Measurements from ENCODE around the gene WNT7A. TPM values are rescaled to one million over a fixed set of nuclear protein-coding genes. Genes with fewer than 3 reads are reported as not detected.

WNT7A gene
- total and polyA plus RNA-seq, 5 donors = not detected

DNA sequence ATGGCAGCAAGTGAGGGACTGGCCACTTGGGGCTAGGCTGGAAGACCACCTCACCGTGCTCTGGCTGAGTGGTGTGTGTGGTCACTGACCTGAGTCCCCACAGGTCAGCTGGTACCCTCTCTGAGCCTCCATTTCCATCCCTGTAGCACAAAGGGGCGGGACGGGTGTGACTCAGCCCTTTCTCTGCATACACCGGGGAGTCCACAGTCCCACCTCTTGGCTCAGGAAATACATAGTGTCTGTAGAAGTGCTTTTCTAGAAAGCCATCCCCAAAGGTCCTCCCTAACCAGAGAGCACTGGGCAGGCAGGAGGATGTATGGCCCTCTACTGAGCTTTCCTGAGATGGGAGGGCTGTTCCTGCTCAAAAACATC lies 27.2 kb downstream of the WNT7A start:
- no peaks in the 10 kb centered on the region for H3K27me3 ChIP-seq (ENCODE audit: control insufficient read depth, insufficient read depth)

DNA sequence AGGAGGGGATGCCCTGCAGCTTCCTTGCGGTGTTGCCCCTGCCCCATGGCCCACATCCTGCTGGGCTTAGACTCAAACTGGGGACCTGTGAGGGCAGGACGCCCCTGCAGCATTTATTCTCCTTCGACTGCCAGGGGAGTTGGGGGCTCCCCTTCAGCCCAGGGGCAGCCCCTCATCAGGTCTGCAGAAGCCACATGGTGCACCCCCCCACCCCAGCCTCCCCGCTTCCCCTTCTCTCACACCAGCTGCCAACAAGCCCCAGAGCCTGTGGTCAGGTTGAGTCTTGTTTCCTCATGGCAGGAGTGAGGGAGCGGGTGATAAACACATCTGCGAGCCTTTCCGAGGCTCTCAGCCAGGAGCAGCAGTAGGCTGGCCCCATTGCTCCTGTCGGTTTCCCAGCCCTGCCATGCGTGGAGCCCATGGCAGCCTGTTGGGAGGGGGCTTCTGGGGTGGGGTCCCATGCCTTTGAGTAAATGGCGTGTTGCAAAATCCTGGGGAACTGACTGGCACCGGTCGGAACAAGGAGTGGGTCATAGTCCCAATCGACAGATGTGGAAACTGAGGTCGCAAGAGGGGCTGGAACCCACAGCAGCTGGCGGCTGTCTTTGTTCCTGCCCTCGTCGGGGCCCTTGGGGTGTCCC lies 27.8 kb downstream of the WNT7A start:
- Histone ChIP-seq H3K4me1 (ENCODE audit: control insufficient read depth, insufficient read depth, low read length) (no peaks in the 10 kb centered on the region), H3K27me3 (ENCODE audit: control insufficient read depth, insufficient read depth) (no peaks in the 10 kb centered on the region), H3K27ac (ENCODE audit: low read length) (no peak overlapping the region), H3K9me3 (ENCODE audit: control insufficient read depth, low read length) (no peaks in the 10 kb centered on the region), H3K4me3 (ENCODE audit: low read length) (no peak overlapping the region)
- WGBS = 74% methylated on average over 17 of the region's 17 CpGs
- DNase-seq = no peak
- no peak for ATAC-seq
- intact Hi-C loops (cut with DNase I) = no loop called here

More for the DNA sequence above, 27.2 kb downstream of the WNT7A start:
- no peaks in the 10 kb centered on the region for H3K4me1 ChIP-seq (ENCODE audit: control insufficient read depth, insufficient read depth, low read length)
- intact Hi-C loops (cut with DNase I) = no loop called here
- peak in 1 of 2 donors; percentile 10 for ATAC-seq
- no peaks in the 10 kb centered on the region for H3K9me3 ChIP-seq (ENCODE audit: control insufficient read depth, low read length)
- no peak overlapping the region for H3K27ac ChIP-seq (ENCODE audit: low read length)
- no peak overlapping the region for H3K4me3 ChIP-seq (ENCODE audit: low read length)
- no peak for DNase-seq
- WGBS = 70% methylated on average over 4 of the region's 4 CpGs

DNA sequence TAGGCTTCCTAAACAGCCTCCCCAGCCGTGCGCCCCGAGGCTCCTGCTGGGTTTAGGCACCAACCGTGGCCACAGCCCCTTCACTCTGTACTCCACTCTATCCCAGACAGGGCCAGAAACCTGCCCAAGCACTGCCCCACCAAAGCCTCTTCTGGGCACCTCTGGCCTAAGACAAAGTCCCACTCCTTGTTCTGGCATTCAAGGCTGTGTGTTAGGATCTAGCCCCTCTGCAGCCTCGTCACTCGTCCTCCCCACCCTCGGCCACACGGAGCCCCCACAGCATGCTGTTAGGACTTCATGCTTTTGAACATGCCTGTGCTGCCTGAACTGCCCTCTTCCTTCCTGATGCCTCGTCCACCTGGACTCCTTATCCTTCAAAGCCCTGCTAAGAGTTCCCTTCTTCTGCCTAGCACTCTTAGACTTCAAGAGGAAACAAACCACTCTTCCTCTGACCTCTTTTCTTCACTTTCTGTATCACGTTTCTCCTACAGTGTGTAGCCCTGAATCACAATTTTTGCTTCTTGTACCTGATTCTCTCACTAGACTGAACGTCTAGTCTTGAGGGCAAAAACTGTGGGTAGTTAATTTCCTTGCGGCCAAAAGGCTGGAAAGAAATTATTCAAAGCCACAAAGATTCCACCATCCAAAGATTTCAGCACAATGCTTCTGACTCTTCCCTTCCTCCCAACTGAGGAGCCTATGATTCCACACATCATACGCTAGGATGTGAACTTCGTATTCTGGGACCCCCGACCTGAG lies 28.6 kb downstream of the WNT7A start:
- no peak for ATAC-seq
- Histone ChIP-seq H3K4me3 (ENCODE audit: low read length) (no peak overlapping the region), H3K4me1 (ENCODE audit: control insufficient read depth, insufficient read depth, low read length) (no peaks in the 10 kb centered on the region), H3K9me3 (ENCODE audit: control insufficient read depth, low read length) (no peaks in the 10 kb centered on the region), H3K27ac (ENCODE audit: low read length) (no peak overlapping the region), H3K27me3 (ENCODE audit: control insufficient read depth, insufficient read depth) (no peaks in the 10 kb centered on the region)
- intact Hi-C loops (cut with DNase I) = no loop called here
- DNase-seq = no peak
- WGBS = 74% methylated on average over 15 of the region's 15 CpGs

DNA sequence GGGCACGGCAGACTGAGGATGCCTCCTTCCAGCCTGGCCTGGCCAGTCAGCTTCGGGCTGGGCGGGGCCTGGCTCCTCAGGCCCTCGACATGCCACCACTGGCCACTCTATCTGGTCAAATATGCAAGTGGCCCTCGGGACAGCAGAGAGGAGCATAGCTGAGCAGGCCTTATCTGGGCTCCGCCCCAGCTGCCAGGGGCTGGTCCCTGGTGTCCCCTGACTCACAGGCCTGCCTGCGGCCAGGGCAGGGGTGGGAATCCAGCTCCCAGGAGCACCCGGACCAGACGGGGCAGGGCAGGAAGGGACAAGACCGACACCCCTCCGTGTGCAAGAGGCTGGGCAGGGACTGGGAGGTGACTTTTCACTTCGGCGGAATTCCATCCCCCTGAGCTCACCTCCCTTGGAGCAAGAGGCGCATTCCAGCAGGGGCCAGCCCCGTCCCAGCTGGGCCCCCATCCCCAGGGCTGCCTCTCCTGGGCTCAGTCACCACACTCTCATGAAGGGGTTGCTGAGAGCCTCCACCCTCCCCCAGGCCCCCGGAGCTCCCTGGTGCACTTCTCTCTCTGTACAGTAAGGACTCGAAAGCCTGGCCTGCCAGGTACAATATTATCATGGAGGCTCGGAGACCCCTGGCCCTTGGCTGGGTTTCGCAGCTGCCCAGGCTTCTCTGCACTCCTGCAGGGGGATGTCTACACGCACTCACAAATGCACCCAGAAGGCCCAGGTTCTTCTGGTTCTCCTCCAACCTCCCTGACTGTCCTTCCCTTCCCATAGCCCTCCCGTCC lies 29.5 kb downstream of the WNT7A start:
- no peak overlapping the region for H3K27ac ChIP-seq (ENCODE audit: low read length)
- H3K9me3 ChIP-seq (ENCODE audit: control insufficient read depth, low read length) = no peaks in the 10 kb centered on the region
- no peaks in the 10 kb centered on the region for H3K4me1 ChIP-seq (ENCODE audit: control insufficient read depth, insufficient read depth, low read length)
- DNase-seq (no peak), ATAC-seq (peak in 1 of 2 donors; percentile 35)
- no peaks in the 10 kb centered on the region for H3K27me3 ChIP-seq (ENCODE audit: control insufficient read depth, insufficient read depth)
- intact Hi-C loops (cut with DNase I) = no loop called here
- no peak overlapping the region for H3K4me3 ChIP-seq (ENCODE audit: low read length)
- 39% methylated on average over 21 of the region's 21 CpGs for WGBS

DNA sequence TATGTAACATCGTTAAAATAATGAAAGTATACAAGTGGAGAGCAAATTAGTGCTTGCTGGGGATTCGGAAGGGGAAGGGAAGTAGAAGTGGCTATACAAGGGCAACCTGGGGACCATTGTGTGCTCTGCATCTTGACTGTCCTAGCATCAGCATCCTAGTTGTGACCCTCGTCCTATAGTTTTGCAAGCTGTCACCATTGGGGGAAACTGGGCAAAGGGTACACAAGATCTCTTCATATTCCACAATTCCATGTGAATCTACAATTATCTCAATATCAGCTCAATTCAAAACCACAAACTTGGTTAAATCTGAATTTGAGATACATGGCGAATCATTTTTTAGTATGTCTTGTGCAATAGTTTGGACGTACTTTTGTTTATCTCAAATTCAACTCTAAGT lies 30.9 kb downstream of the WNT7A start:
- no peak for DNase-seq
- H3K4me1 ChIP-seq (ENCODE audit: control insufficient read depth, insufficient read depth, low read length) = no peaks in the 10 kb centered on the region
- H3K27me3 ChIP-seq (ENCODE audit: control insufficient read depth, insufficient read depth) = no peaks in the 10 kb centered on the region
- intact Hi-C loops (cut with DNase I) = no loop called here
- no peak overlapping the region for H3K4me3 ChIP-seq (ENCODE audit: low read length)
- WGBS = 77% methylated on average over 5 of the region's 5 CpGs
- no peak for ATAC-seq
- no peaks in the 10 kb centered on the region for H3K9me3 ChIP-seq (ENCODE audit: control insufficient read depth, low read length)
- H3K27ac ChIP-seq (ENCODE audit: low read length) = no peak overlapping the region

DNA sequence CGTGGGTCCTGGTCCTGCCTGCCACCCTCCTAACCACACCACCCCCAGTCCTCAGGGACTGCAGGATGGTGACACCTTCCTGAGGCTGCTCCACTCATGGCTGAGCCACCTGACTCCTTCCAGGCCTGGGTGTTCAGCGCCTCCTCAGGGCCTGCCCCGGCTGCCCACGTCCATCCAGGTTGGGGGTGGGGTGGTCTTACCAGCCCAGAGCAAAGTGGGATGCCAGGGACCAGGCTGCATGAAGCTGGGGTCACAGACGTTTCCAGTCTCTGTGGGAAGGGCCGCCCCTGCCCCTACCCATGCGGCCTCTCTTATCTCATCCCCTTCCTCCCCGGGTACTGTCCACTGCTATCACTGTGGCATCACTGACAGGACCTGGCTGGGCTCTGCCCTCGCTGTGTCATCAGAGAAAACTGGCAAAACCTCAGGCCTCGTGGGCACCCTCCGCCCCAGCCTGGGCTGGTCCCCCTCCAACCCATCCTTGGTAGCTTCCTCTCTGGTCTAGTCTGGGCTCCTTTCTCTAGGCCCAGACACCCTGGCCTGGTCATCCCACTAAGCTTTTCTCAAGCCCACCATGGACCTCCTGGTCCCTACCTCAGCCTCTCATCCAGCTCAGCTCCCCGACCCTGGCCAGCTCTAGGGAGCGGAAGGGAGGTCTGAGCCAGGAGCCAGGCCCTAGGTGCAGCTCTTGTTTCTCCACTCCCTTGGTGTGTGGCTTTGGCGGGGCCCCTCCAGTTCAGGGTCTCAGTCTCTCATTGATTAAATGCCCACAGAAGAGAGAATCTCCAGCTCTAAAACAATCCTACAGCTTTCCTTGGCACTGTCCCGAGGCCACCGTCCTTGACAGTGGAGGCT lies 32.9 kb downstream of the WNT7A start:
- no peaks in the 10 kb centered on the region for H3K27me3 ChIP-seq (ENCODE audit: control insufficient read depth, insufficient read depth)
- DNase-seq = no peak

DNA sequence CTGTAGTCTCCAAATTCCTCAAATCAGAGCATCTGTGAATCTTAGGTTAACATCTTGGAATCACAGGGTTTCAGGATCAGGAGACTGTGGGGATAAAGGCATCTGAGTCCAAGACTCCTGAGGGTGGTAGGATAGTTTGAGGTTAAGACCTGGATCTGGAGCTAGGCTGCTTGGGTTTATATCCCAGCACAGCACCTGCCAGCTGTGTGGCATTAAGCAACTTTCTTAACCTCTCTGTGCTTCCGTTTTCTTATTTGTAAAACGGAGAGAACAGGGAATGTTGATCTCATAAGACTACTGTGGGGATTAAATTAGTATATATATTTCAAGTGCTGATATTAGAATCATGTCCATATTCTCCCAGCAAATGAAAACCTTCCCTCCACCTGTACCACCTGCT lies 33.6 kb downstream of the WNT7A start:
- H3K27me3 ChIP-seq (ENCODE audit: control insufficient read depth, insufficient read depth) = no peaks in the 10 kb centered on the region
- DNase-seq (no peak), ATAC-seq (no peak)
- no peaks in the 10 kb centered on the region for H3K9me3 ChIP-seq (ENCODE audit: control insufficient read depth, low read length)
- no peaks in the 10 kb centered on the region for H3K4me1 ChIP-seq (ENCODE audit: control insufficient read depth, insufficient read depth, low read length)
- intact Hi-C loops (cut with DNase I) = no loop called here
- no peak overlapping the region for H3K27ac ChIP-seq (ENCODE audit: low read length)
- H3K4me3 ChIP-seq (ENCODE audit: low read length) = no peak overlapping the region
- WGBS = 78% methylated on average over 2 of the region's 2 CpGs

More for the DNA sequence above, 32.9 kb downstream of the WNT7A start:
- 63% methylated on average over 16 of the region's 16 CpGs for WGBS
- Histone ChIP-seq H3K27ac (ENCODE audit: low read length) (no peak overlapping the region), H3K4me3 (ENCODE audit: low read length) (no peak overlapping the region), H3K9me3 (ENCODE audit: control insufficient read depth, low read length) (no peaks in the 10 kb centered on the region), H3K4me1 (ENCODE audit: control insufficient read depth, insufficient read depth, low read length) (no peaks in the 10 kb centered on the region)
- ATAC-seq = no peak
- intact Hi-C loops (cut with DNase I) = no loop called here

DNA sequence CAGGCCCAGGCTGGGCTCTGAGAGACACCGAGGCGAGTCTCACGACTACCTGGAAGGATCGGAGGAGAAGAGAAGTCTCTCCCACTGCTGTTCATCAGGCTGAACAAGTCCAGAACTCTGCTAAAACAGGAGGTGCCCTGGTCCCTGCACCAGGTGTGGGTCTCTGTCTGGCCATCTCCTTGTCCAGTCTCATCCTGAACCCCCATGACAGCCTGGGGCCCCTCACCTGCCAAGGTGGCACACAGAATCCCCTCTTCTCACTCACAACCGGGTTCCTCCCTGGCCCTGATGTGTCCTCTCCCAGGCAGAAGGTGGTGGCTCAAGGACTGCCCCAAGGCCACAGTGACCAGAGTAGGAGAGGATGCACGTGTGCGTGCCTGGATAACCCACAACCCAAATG lies 34.1 kb downstream of the WNT7A start:
- WGBS = 85% methylated on average over 7 of the region's 7 CpGs
- Histone ChIP-seq H3K27ac (ENCODE audit: low read length) (no peak overlapping the region), H3K4me1 (ENCODE audit: control insufficient read depth, insufficient read depth, low read length) (no peaks in the 10 kb centered on the region), H3K27me3 (ENCODE audit: control insufficient read depth, insufficient read depth) (no peaks in the 10 kb centered on the region), H3K4me3 (ENCODE audit: low read length) (no peak overlapping the region), H3K9me3 (ENCODE audit: control insufficient read depth, low read length) (no peaks in the 10 kb centered on the region)
- DNase-seq (no peak), ATAC-seq (no peak)
- intact Hi-C loops (cut with DNase I) = no loop called here

DNA sequence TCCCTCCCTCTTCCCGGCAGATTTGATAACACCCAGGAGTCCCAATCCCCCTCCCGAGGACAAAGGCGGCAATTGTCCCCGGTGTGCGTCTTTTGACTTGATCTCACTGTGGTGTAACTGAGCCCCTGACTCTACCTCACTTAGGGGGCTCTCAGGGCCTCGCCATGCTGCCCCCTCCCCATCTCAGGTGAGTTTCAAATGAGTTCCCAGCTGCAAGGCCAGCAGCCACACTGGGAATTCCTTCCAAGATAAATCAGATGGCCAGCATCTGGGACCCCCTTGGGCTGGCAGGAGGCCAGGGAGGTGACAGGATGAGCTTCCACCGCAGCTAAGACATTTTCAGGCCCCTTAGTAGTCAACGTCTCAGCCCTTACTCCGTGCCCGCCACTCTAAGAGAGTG lies 35.0 kb downstream of the WNT7A start:
- DNase-seq = no peak

DNA sequence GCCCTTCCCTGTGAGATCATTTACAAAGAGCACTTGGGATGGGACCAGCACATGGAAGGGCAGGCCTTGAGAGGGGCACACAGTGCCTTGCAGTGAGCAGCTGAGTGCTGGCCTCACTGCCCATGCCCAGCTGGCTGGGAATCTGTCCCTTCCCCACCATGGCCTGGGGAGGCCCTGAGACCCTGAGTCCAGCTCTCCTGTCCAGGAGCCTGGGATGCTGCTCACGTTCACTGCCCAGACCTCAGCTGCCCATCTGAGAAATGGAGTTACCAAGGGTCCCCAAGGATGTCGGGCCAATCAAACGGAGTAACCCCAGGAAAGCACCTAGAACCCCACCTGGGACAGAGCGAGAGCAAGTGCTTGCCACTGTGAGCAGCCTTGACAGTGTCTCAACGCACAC lies 35.6 kb downstream of the WNT7A start:
- intact Hi-C loops (cut with DNase I) = no loop called here
- 86% methylated on average over 5 of the region's 5 CpGs for WGBS

More for the DNA sequence above, 35.0 kb downstream of the WNT7A start:
- WGBS = 50% methylated on average over 10 of the region's 10 CpGs
- ATAC-seq = no peak
- H3K27ac ChIP-seq (ENCODE audit: low read length) = no peak overlapping the region
- no peak overlapping the region for H3K4me3 ChIP-seq (ENCODE audit: low read length)
- H3K4me1 ChIP-seq (ENCODE audit: control insufficient read depth, insufficient read depth, low read length) = no peaks in the 10 kb centered on the region
- H3K27me3 ChIP-seq (ENCODE audit: control insufficient read depth, insufficient read depth) = no peaks in the 10 kb centered on the region
- H3K9me3 ChIP-seq (ENCODE audit: control insufficient read depth, low read length) = no peaks in the 10 kb centered on the region
- intact Hi-C loops (cut with DNase I) = no loop called here

More for the DNA sequence above, 35.6 kb downstream of the WNT7A start:
- ATAC-seq (no peak), DNase-seq (no peak)
- no peak overlapping the region for H3K27ac ChIP-seq (ENCODE audit: low read length)
- H3K4me3 ChIP-seq (ENCODE audit: low read length) = no peak overlapping the region
- H3K9me3 ChIP-seq (ENCODE audit: control insufficient read depth, low read length) = no peaks in the 10 kb centered on the region
- H3K27me3 ChIP-seq (ENCODE audit: control insufficient read depth, insufficient read depth) = no peaks in the 10 kb centered on the region
- no peaks in the 10 kb centered on the region for H3K4me1 ChIP-seq (ENCODE audit: control insufficient read depth, insufficient read depth, low read length)

All from right cardiac atrium (tissue), 5 donors.